Kidney (tissue), 14 donors: ENCODE data around the gene DHRS13. TPM values are rescaled to one million over a fixed set of nuclear protein-coding genes. Genes with fewer than 3 reads are reported as not detected.
A peak's percentile ranks its signal among the peaks of the same experiment; 100 is the strongest.

Experiments
- DNase-seq, 5 donors: peaks; one replicate each; pipeline ENCODE4 v3.0.0-alpha.2; 2013 to 2020
- FAIRE-seq: peaks from 2 replicates; lab custom pipeline; 2012; peaks lifted over from hg19 to GRCh38; lab: Jason Lieb, UNC
- H3K27ac ChIP-seq, 2 donors: one replicate each; pipeline ENCODE4 v1.7.0; 2013; ENCODE audit warnings: low read depth in 2 of 2, low read length in 2 of 2, inconsistent platforms in 1 of 2
- H3K27me3 ChIP-seq: one replicate; pipeline ENCODE4 v1.7.1; 2013; ENCODE audit warnings: low read length, inconsistent platforms; ENCODE audit not compliant: control insufficient read depth, insufficient read depth
- H3K36me3 ChIP-seq, 3 donors: one replicate each; pipeline versions ENCODE4 v1.7.0 to v1.7.1; 2013; ENCODE audit warnings: low read length in 3 of 3, control low read depth in 1 of 3, inconsistent platforms in 1 of 3; ENCODE audit not compliant: insufficient read depth in 3 of 3, control insufficient read depth in 2 of 3
- H3K4me1 ChIP-seq, 3 donors: one replicate each; pipeline versions ENCODE4 v1.7.0 to v1.7.1; 2013; ENCODE audit warnings: low read length in 3 of 3, inconsistent platforms in 1 of 3, low read depth in 1 of 3; ENCODE audit not compliant: control insufficient read depth in 2 of 3, insufficient read depth in 2 of 3
- H3K4me3 ChIP-seq, 3 donors: one replicate each; pipeline versions ENCODE4 v1.7.0 to v1.8.1; 2013; ENCODE audit warnings: low read length in 3 of 3, control low read depth in 1 of 3, inconsistent platforms in 1 of 3
- H3K9ac ChIP-seq, 3 donors: one replicate each; pipeline versions ENCODE4 v1.7.0 to v1.7.1; 2013; ENCODE audit warnings: low read length in 3 of 3, control low read depth in 1 of 3, inconsistent platforms in 1 of 3
- H3K9me3 ChIP-seq, 3 donors: one replicate each; pipeline versions ENCODE4 v1.7.0 to v1.7.1; 2013; ENCODE audit warnings: low read length in 3 of 3, control low read depth in 1 of 3, inconsistent platforms in 1 of 3; ENCODE audit not compliant: control insufficient read depth in 2 of 3, insufficient read depth in 1 of 3
- CTCF ChIP-seq: IDR thresholded peaks from 3 replicates; pipeline ENCODE4 v1.5.1; 2012; ENCODE audit warnings: mild to moderate bottlenecking, moderate library complexity, borderline replicate concordance; ENCODE audit not compliant: insufficient read depth; ENCODE audit errors: extremely low read depth
- intact Hi-C: fragments of 100-400 bp; cut with DNase I; formaldehyde crosslinking; loops from one replicate; pipeline ENCODE4 v1.11.1; 2022
- polyA plus RNA-seq: library from polyadenylated mRNA; stranded (reverse); fragments of 350-450 nt; fragmentation: Illumina TruSeq; extraction: RNeasy Lipid Tissue Mini Kit (QIAGEN cat#74804); gene quantifications from one replicate; pipeline ENCODE4 v1.2.3, GENCODE V29; 2014; ENCODE audit warnings: low read depth, low replicate concordance; ENCODE audit not compliant: insufficient read depth
- total RNA-seq: library from RNA; stranded (reverse); fragmentation: NEBNext Ultra II Directional; extraction: Animal tissue kit (Norgen Biotek cat#: 25700); gene quantifications from one replicate; pipeline ENCODE4 v1.2.1, GENCODE V29; 2021
- donor health status: control.
- donor health status: control.
- donor health status: control.
- donor health status: control.
- donor health status: control.
- donor health status: DM: yes; HTN: yes; CAD: no.
- donor health status: Normal renal cell carcinoma (clear cell type).

DHRS13 gene
- total and polyA plus RNA-seq, 2 donors from 2014 or later: 21.6 to 29.5 TPM

- H3K27ac ChIP-seq: no peak overlapping the region
- H3K9ac ChIP-seq: peak overlapping the region in 1 of 3 donors; percentile 75
- peaks cover 0 to 3% (median 0%) of the 10 kb centered on the region in 3 donors for H3K36me3 ChIP-seq
- peak in 1 of 5 donors; percentile 55 for DNase-seq
- H3K4me1 ChIP-seq: peaks cover 0 to 25% (median 11%) of the 10 kb centered on the region in 3 donors
- H3K9me3 ChIP-seq: no peaks in the 10 kb centered on the region
- no peak for FAIRE-seq
- H3K4me3 ChIP-seq: peak overlapping the region in 1 of 3 donors; percentile 41
- no peaks in the 10 kb centered on the region for H3K27me3 ChIP-seq
- no peak for TF ChIP-seq CTCF
- intact Hi-C loops: no loop called here
These were observed 1.7 kb downstream of the DHRS13 start for GRCh38 chr17:28900986-28901726.

- DNase-seq (no peak), FAIRE-seq (no peak)
- Histone ChIP-seq H3K4me3 (no peak overlapping the region), H3K9me3 (no peaks in the 10 kb centered on the region), H3K27ac (no peak overlapping the region), H3K27me3 (no peaks in the 10 kb centered on the region), H3K9ac (no peak overlapping the region), H3K36me3 (no peaks in the 10 kb centered on the region), H3K4me1 (peaks cover 0 to 30% (median 16%) of the 10 kb centered on the region in 3 donors)
- TF ChIP-seq CTCF: no peak
- intact Hi-C loops: no loop called here
These were observed 3.6 kb downstream of the DHRS13 start for GRCh38 chr17:28899212-28899815.

GRCh38 chr17:28898527-28898955, 4.3 kb downstream of the DHRS13 start:
- peak overlapping the region in 1 of 3 donors; percentile 94 for H3K9ac ChIP-seq
- no peak for FAIRE-seq
- no peaks in the 10 kb centered on the region for H3K36me3 ChIP-seq
- no peaks in the 10 kb centered on the region for H3K27me3 ChIP-seq
- peak overlapping the region in 1 of 2 donors; percentile 97 for H3K27ac ChIP-seq
- H3K4me1 ChIP-seq: peaks cover 0 to 27% (median 16%) of the 10 kb centered on the region in 3 donors
- intact Hi-C loops: no loop called here
- no peak overlapping the region for H3K4me3 ChIP-seq
- no peaks in the 10 kb centered on the region for H3K9me3 ChIP-seq
- TF ChIP-seq CTCF: no peak
- no peak for DNase-seq
